Gastrocnemius medialis (tissue), 4 donors: ENCODE measurements around the gene OTUB1.

Experiments used
- CTCF ChIP-seq, 5 experiments: fragments of 450-650 bp in 3 of 5; fragments of 200-600 bp in 2 of 5; sonication (generic) in 2 of 5; IDR thresholded peaks in 4 of 5; conservative IDR thresholded peaks in 1 of 5; 1 replicate in 4 of 5; 2 replicates in 1 of 5; pipeline ENCODE4 v1.5.1; 2016 to 2019; ENCODE audit warnings: antibody characterized with exemption in 5 of 5, mild to moderate bottlenecking in 3 of 5, moderate library complexity in 3 of 5
- POLR2A ChIP-seq, 2 donors: fragments of 450-650 bp; IDR thresholded peaks; one replicate each; pipeline ENCODE4 v1.6.1; 2017; ENCODE audit warnings: antibody characterized with exemption in 2 of 2, mild to moderate bottlenecking in 2 of 2, moderate library complexity in 2 of 2

- TF ChIP-seq CTCF (IDR thresholded peaks at IDR 0.05 in 4 of 5, conservative IDR thresholded peaks at IDR 0.05 in 1 of 5) (no peak), POLR2A (IDR thresholded peaks at IDR 0.05) (no peak)
These were observed 7.5 kb upstream of the OTUB1 start for GRCh38 chr11:63978551-63979239.
